COLO668 (cell line): Measurements from ENCODE around the gene CC2D1A.
"Not testable (repeated sequence)": the region's sequence is repeated elsewhere in the genome, so short reads cannot be mapped to it uniquely, and the experiment has no call there.

Experiments
- DNase-seq: peaks from one replicate; lab custom pipeline; 2025; ENCODE audit not compliant: unreplicated experiment; lab: John Stamatoyannopoulos, UW

CC2D1A gene

GRCh38 chr19:13902993-13903555, 2.9 kb upstream of the CC2D1A start:
- peak; percentile 9 for DNase-seq

- peak; percentile 60 for DNase-seq
Measured at GRCh38 chr19:13906521-13906904, 512 bp downstream of the CC2D1A start.

- no peak for DNase-seq
Measured at GRCh38 chr19:13906910-13907309, 909 bp downstream of the CC2D1A start.

DNA sequence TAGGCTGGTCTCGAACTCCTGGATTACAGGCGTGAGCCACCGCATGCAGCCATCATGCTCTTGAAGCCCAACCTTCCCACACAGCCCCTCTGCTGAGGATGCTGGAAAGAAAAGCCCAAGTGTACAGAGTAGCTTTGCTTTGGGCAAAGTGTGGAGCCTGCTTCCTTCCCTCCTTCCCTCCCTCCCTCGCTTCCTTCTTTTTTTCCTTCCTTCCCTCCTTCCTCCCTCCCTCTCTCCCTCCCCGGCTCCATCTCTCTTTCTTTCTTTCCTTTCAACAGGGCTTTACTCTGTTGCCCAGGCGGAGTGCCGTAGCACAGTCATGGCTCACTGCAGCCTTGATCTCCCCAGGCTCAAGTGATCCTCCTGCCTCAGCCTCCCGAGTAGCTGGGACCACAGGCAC, 2.7 kb downstream of the CC2D1A start:
- no peak for DNase-seq

DNA sequence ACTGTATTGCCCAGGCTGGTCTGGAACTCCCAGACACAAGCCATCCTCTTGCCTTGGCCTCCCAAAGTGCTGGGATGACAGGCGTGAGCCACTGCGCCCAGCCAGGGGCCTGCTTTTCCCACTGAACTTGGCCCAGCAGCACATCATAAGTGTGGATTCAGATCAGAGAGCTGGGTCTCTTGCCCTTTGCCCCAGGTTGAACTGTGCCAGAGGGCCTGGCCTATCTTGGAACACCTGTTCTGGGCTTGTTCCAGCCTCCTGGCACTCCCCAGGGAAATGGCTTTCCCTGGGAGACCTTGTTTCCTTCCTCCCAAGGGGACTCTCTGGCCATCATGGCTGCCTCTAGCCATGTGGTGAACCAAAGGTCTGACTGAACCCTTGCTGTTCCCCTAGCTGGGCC, 3.4 kb downstream of the CC2D1A start:
- DNase-seq = no peak

- DNase-seq = no peak
Measured at GRCh38 chr19:13913352-13913751, 7.4 kb downstream of the CC2D1A start.

DNA sequence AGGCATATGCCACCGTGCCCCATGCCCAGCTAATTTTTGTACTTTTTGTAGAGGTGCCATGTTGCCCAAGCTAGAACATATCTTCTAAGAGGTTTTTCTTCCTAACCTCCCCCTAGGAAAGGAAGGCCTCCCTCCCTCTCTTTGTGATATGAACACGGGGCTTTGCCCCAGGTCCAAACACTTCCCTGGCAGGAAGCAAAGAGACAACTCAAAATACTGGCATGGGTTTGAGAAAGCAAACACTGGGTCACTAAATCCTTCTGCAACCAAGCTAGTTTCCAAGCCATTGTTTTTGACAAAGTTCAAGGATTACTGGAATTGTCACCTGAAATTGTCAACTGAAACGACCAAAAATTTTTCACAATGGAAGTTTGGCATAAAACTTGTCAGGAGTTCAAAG, 8.8 kb downstream of the CC2D1A start:
- no peak for DNase-seq

DNA sequence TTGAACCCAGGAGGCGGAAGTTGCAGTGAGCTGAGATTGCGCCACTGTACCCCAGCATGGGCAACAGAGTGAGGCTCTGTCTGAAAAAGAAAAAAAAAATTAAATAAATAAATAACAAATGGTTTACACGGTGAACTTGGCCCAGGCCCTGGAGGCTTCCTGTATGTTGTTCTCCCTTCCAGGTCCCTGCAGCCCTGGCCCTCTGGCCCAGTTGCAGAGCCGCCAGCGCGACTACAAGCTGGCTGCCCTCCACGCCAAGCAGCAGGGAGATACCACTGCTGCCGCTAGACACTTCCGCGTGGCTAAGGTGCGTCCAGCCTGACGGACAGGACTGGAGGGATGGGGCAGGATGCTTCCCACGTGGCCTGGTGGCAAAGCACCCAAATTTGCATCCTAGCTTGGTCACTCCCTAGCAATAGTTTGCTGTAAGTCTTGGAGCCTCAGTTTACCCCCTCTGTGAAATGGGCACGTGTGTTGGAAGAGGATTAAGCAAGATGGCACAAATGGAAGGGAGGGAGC, 11.9 kb downstream of the CC2D1A start:
- no peak for DNase-seq

GRCh38 chr19:13918726-13919411, 12.9 kb downstream of the CC2D1A start:
- DNase-seq = no peak

DNA sequence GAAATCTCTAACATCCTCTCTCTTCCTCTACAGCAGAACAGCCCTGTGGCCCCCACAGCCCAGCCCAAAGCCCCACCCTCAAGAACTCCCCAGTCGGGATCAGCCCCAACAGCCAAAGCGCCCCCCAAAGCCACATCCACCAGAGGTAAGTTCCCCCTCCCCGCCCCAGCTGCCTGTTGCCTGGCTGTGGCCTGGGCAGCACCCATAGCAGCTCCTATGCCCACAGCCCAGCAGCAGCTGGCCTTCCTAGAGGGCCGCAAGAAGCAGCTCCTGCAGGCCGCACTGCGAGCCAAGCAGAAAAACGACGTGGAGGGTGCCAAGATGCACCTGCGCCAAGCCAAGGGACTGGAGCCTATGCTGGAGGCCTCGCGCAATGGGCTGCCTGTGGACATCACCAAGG, 14.5 kb downstream of the CC2D1A start:
- no peak for DNase-seq

- peak; percentile 22 for DNase-seq
Measured at GRCh38 chr19:13920940-13921747, 15.1 kb downstream of the CC2D1A start.

GRCh38 chr19:13922118-13922517, 16.1 kb downstream of the CC2D1A start:
- DNase-seq = not testable (repeated sequence)

- no peak for DNase-seq
Measured at GRCh38 chr19:13923194-13923987, 17.4 kb downstream of the CC2D1A start.

GRCh38 chr19:13926010-13926409, 20.0 kb downstream of the CC2D1A start:
- no peak for DNase-seq

- no peak for DNase-seq
Measured at GRCh38 chr19:13926715-13927114, 20.7 kb downstream of the CC2D1A start.

- DNase-seq = no peak
Measured at GRCh38 chr19:13929340-13929739, 23.3 kb downstream of the CC2D1A start.

DNA sequence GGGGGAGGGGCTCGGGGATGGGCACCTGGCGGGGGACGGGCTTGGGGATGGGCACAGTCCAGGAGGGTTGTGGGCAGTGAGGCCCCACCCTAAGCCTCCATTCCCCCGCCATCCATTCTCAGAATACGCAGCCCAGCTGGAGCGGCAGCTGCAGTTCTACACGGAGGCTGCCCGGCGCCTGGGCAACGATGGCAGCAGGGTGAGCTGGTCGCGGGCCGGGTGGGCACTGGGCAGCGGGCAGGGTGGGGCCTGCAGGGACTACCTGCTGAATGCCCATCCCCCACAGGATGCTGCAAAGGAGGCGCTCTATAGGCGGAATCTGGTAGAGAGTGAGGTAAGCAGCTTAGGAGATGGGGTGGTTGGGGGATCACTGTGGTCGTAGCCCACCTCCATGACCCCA, 24.0 kb downstream of the CC2D1A start:
- peak; percentile 6 for DNase-seq

GRCh38 chr19:13930402-13930801, 24.4 kb downstream of the CC2D1A start:
- DNase-seq = no peak

GRCh38 chr19:13931391-13932148, 25.6 kb downstream of the CC2D1A start:
- no peak for DNase-seq

DNA sequence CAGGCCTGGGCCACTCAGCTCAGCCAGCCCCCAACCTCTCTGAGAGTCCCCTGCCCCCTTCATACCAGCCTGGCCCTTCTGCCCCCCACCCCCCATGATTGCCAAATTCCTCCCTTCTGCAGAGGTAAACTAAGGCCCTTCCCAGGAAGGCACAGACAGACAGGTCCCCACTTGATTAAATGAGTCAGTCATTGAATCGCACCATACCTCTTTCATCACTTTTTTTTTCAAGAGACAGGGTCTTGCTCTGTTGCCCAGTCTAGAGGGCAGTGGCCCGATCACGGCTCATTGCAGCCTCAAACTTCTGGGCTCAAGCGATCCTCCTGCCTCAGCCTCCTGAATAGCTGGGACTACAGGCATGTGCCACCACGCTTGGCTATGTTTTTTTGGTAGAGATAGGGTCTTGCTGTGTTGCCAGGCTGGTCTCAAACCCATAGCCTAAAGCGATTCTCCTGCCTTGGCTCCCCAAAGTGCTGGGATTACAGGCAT, 26.2 kb downstream of the CC2D1A start:
- DNase-seq = no peak
